T-helper 1 cell treated with Interleukin-12 subunit alpha and Interleukin-12 subunit beta and Interleukin-4 antibody, amounts not matched to agents 30 μg/mL and 1 μg/mL, for 36 hours (primary cell): ENCODE measurements around the gene LY6G6F.

Experiments used
- H3K27ac Mint-ChIP-seq: one replicate; pipeline ENCODE4 v1.8.0; 2021; ENCODE audit warnings: mild to moderate bottlenecking, mixed read lengths
- H3K27me3 Mint-ChIP-seq: one replicate; pipeline ENCODE4 v1.8.0; 2021; ENCODE audit warnings: low read depth, mixed read lengths
- H3K36me3 Mint-ChIP-seq: one replicate; pipeline ENCODE4 v1.8.0; 2021; ENCODE audit warnings: low read depth, mixed read lengths
- H3K4me1 Mint-ChIP-seq: one replicate; pipeline ENCODE4 v1.8.0; 2021; ENCODE audit warnings: low read depth, mixed read lengths
- H3K4me3 Mint-ChIP-seq: one replicate; pipeline ENCODE4 v1.8.0; 2021; ENCODE audit warnings: mild to moderate bottlenecking, moderate library complexity, mixed read lengths
- H3K9me3 Mint-ChIP-seq: one replicate; pipeline ENCODE4 v1.8.0; 2021; ENCODE audit warnings: mixed read lengths

Gene LY6G6F

GRCh38 chr6:31706599-31706998 lies at the start of gene LY6G6F:
TSS of gene LY6G6F (plus strand) at chr6:31706866. CDS start at chr6:31706907, 41 bp downstream.
- peaks cover 15% of the 10 kb centered on the region for H3K4me1 Mint-ChIP-seq
- H3K9me3 Mint-ChIP-seq: no peaks in the 10 kb centered on the region
- H3K27me3 Mint-ChIP-seq: no peaks in the 10 kb centered on the region
- H3K36me3 Mint-ChIP-seq: no peaks in the 10 kb centered on the region
- H3K27ac Mint-ChIP-seq: no peak within 1 kb of the TSS
- no peak within 1 kb of the TSS for H3K4me3 Mint-ChIP-seq

GRCh38 chr6:31657406-31658157 lies 49.1 kb upstream of the LY6G6F start:
- Mint-ChIP-seq H3K9me3 (no peaks in the 10 kb centered on the region), H3K27me3 (no peaks in the 10 kb centered on the region), H3K4me1 (peaks cover 45% of the 10 kb centered on the region), H3K4me3 (peak overlapping the region; percentile 76), H3K36me3 (peaks cover 42% of the 10 kb centered on the region), H3K27ac (peak overlapping the region; percentile 67)

- Mint-ChIP-seq H3K36me3 (peaks cover 45% of the 10 kb centered on the region), H3K4me3 (peak overlapping the region; percentile 76), H3K9me3 (no peaks in the 10 kb centered on the region), H3K4me1 (peaks cover 47% of the 10 kb centered on the region), H3K27ac (peak overlapping the region; percentile 67), H3K27me3 (no peaks in the 10 kb centered on the region)
These were observed 48.4 kb upstream of the LY6G6F start for GRCh38 chr6:31658158-31658688.

- peaks cover 50% of the 10 kb centered on the region for H3K36me3 Mint-ChIP-seq
- H3K4me3 Mint-ChIP-seq: peak overlapping the region; percentile 93
- peaks cover 55% of the 10 kb centered on the region for H3K4me1 Mint-ChIP-seq
- H3K9me3 Mint-ChIP-seq: no peaks in the 10 kb centered on the region
- no peaks in the 10 kb centered on the region for H3K27me3 Mint-ChIP-seq
- peak overlapping the region; percentile 88 for H3K27ac Mint-ChIP-seq
These were observed 47.5 kb upstream of the LY6G6F start for GRCh38 chr6:31658983-31659648.

GRCh38 chr6:31659649-31660380 lies 46.9 kb upstream of the LY6G6F start:
- Mint-ChIP-seq H3K27me3 (no peaks in the 10 kb centered on the region), H3K4me3 (peak overlapping the region; percentile 93), H3K4me1 (peaks cover 60% of the 10 kb centered on the region), H3K36me3 (peaks cover 57% of the 10 kb centered on the region), H3K9me3 (no peaks in the 10 kb centered on the region), H3K27ac (peak overlapping the region; percentile 88)

GRCh38 chr6:31660381-31661261 lies 46.0 kb upstream of the LY6G6F start, which contains the start of gene C6orf47:
TSS of gene C6orf47 (minus strand) at chr6:31660778. CDS start at chr6:31659947, 831 bp downstream.
- Mint-ChIP-seq H3K4me3 (peak within 1 kb of the TSS; percentile 93), H3K27ac (peak within 1 kb of the TSS; percentile 88), H3K36me3 (peaks cover 55% of the 10 kb centered on the region), H3K27me3 (no peaks in the 10 kb centered on the region), H3K9me3 (no peaks in the 10 kb centered on the region), H3K4me1 (peaks cover 58% of the 10 kb centered on the region)

- peak overlapping the region; percentile 73 for H3K27ac Mint-ChIP-seq
- H3K9me3 Mint-ChIP-seq: no peaks in the 10 kb centered on the region
- peaks cover 60% of the 10 kb centered on the region for H3K4me1 Mint-ChIP-seq
- no peaks in the 10 kb centered on the region for H3K27me3 Mint-ChIP-seq
- H3K4me3 Mint-ChIP-seq: peak overlapping the region; percentile 93
- H3K36me3 Mint-ChIP-seq: peaks cover 58% of the 10 kb centered on the region
These were observed 45.2 kb upstream of the LY6G6F start for GRCh38 chr6:31661262-31662123.

GRCh38 chr6:31662124-31662723 lies 44.4 kb upstream of the LY6G6F start:
- peaks cover 59% of the 10 kb centered on the region for H3K36me3 Mint-ChIP-seq

GRCh38 chr6:31663126-31663960 lies 43.3 kb upstream of the LY6G6F start:
- Mint-ChIP-seq H3K9me3 (no peaks in the 10 kb centered on the region), H3K36me3 (peaks cover 59% of the 10 kb centered on the region), H3K27ac (peak overlapping the region; percentile 95), H3K4me3 (peak overlapping the region; percentile 95), H3K27me3 (no peaks in the 10 kb centered on the region), H3K4me1 (peaks cover 61% of the 10 kb centered on the region)

More at GRCh38 chr6:31662124-31662723, 44.4 kb upstream of the LY6G6F start:
- peaks cover 63% of the 10 kb centered on the region for H3K4me1 Mint-ChIP-seq
- H3K9me3 Mint-ChIP-seq: no peaks in the 10 kb centered on the region
- peak overlapping the region; percentile 44 for H3K4me3 Mint-ChIP-seq
- H3K27ac Mint-ChIP-seq: no peak overlapping the region
- no peaks in the 10 kb centered on the region for H3K27me3 Mint-ChIP-seq

GRCh38 chr6:31663961-31664789 lies 42.5 kb upstream of the LY6G6F start:
- Mint-ChIP-seq H3K9me3 (no peaks in the 10 kb centered on the region), H3K27ac (peak overlapping the region; percentile 95), H3K36me3 (peaks cover 63% of the 10 kb centered on the region), H3K4me1 (peaks cover 59% of the 10 kb centered on the region), H3K27me3 (no peaks in the 10 kb centered on the region), H3K4me3 (peak overlapping the region; percentile 95)

GRCh38 chr6:31664790-31665500 lies 41.7 kb upstream of the LY6G6F start, which contains the start of gene GPANK1:
TSS of gene GPANK1 (minus strand) at chr6:31664997. CDS start at chr6:31664478, 519 bp downstream.
- H3K27ac Mint-ChIP-seq: peak within 1 kb of the TSS; percentile 95
- peak within 1 kb of the TSS; percentile 95 for H3K4me3 Mint-ChIP-seq
- peaks cover 52% of the 10 kb centered on the region for H3K4me1 Mint-ChIP-seq
- no peaks in the 10 kb centered on the region for H3K27me3 Mint-ChIP-seq
- peaks cover 69% of the 10 kb centered on the region for H3K36me3 Mint-ChIP-seq
- H3K9me3 Mint-ChIP-seq: no peaks in the 10 kb centered on the region
